Sigmoid colon (tissue), 4 donors: Measurements from ENCODE around the gene PLA2G6.

Source experiments
- EP300 ChIP-seq, 4 donors: sonication (generic); formaldehyde crosslinking; IDR thresholded peaks; one replicate each; pipeline ENCODE4 v1.6.1; 2017; ENCODE audit warnings: antibody characterized with exemption in 4 of 4
- POLR2A ChIP-seq, 2 donors: fragments of 450-650 bp; IDR thresholded peaks; one replicate each; pipeline ENCODE4 v1.6.1; 2016; ENCODE audit warnings: antibody characterized with exemption in 2 of 2, mild to moderate bottlenecking in 2 of 2, moderate library complexity in 2 of 2
- POLR2AphosphoS5 ChIP-seq, 4 donors: sonication (generic); formaldehyde crosslinking; IDR thresholded peaks; one replicate each; pipeline ENCODE4 v1.6.1; 2017; ENCODE audit warnings: antibody characterized with exemption in 4 of 4
- TF ChIP-seq, protein P1 (sequence below), 4 experiments: fragments of 450-650 bp in 3 of 4; fragments of 200-600 bp in 1 of 4; IDR thresholded peaks; one replicate each; pipeline ENCODE4 v1.5.1; 2016 to 2019; ENCODE audit warnings: antibody characterized with exemption in 4 of 4, mild to moderate bottlenecking in 3 of 4, moderate library complexity in 2 of 4

DNA sequence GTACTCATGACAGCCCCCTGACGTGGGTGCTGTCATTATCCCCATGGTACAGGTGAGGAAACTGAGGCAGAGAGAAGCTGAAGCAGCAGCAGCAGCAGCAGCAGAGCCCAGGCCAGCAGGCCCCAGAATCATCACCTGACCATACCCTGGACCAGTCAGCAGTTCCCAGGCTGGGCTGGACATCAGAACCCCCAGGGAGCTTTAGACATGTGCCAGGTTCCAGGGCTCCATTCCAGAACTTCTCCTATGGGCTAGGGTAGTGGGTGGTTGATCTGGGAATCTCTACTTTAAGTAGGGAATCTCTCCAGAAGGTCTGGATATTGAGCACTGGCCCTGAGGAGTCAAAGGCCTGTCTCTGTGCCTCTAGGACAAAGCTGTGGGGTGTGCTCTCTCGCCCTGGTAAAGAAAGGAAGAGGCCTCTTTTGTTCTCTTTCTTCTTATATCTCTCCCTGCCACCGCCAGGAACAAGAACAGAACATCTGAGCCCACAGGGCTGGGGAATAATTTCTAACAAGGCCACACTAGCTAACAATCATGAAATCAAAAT, 46.8 kb upstream of the PLA2G6 start:
- TF ChIP-seq POLR2A (IDR thresholded peaks at IDR 0.05): no peak
- TF ChIP-seq POLR2AphosphoS5 (IDR thresholded peaks at IDR 0.05): no peak
- TF ChIP-seq, protein P1, sequence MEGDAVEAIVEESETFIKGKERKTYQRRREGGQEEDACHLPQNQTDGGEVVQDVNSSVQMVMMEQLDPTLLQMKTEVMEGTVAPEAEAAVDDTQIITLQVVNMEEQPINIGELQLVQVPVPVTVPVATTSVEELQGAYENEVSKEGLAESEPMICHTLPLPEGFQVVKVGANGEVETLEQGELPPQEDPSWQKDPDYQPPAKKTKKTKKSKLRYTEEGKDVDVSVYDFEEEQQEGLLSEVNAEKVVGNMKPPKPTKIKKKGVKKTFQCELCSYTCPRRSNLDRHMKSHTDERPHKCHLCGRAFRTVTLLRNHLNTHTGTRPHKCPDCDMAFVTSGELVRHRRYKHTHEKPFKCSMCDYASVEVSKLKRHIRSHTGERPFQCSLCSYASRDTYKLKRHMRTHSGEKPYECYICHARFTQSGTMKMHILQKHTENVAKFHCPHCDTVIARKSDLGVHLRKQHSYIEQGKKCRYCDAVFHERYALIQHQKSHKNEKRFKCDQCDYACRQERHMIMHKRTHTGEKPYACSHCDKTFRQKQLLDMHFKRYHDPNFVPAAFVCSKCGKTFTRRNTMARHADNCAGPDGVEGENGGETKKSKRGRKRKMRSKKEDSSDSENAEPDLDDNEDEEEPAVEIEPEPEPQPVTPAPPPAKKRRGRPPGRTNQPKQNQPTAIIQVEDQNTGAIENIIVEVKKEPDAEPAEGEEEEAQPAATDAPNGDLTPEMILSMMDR (IDR thresholded peaks at IDR 0.05): no peak
- no peak for TF ChIP-seq EP300 (IDR thresholded peaks at IDR 0.05)
